ENCODE measurements around the gene DTNBP1. TPM values are rescaled to one million over a fixed set of nuclear protein-coding genes. Genes with fewer than 3 reads are reported as not detected.

The DTNBP1 gene
- total RNA-seq, 2 donors from 2014 or later: 11.5 to 30.8 TPM

DNA sequence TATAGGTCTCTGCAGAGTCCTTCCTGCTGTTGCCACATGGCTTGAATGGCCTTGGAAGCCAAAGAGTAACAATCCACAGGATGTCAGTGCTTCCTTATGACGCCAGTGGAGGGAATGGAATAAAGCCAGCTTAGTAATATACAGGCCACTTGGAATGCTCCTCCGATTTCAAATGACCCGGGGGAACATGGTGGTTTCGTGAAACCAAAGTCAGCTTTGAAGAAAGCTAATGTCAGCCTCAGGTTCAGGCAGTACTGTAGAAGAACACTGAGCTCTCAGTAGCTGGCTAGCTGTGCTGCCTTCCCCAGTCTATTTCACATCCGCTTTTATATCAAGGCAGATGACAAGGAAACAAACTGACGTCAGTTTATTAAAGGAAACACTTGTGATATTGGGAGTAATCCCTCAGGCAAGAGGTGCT lies 189.1 kb downstream of the DTNBP1 start:
- Histone ChIP-seq H3K36me3 (no peaks in the 10 kb centered on the region), H3K9me3 (no peaks in the 10 kb centered on the region), H3K4me1 (ENCODE audit: control insufficient read depth in 1 of 2, low read depth in 2 of 2) (peaks cover 24 to 61% of the 10 kb centered on the region in 2 donors), H3K27me3 (replicated peaks; ENCODE audit: insufficient read depth) (no peaks in the 10 kb centered on the region), H3K27ac (peak overlapping the region in 1 of 2 donors; percentile 90), H3K4me3 (no peak overlapping the region)
- TF ChIP-seq, protein P1, sequence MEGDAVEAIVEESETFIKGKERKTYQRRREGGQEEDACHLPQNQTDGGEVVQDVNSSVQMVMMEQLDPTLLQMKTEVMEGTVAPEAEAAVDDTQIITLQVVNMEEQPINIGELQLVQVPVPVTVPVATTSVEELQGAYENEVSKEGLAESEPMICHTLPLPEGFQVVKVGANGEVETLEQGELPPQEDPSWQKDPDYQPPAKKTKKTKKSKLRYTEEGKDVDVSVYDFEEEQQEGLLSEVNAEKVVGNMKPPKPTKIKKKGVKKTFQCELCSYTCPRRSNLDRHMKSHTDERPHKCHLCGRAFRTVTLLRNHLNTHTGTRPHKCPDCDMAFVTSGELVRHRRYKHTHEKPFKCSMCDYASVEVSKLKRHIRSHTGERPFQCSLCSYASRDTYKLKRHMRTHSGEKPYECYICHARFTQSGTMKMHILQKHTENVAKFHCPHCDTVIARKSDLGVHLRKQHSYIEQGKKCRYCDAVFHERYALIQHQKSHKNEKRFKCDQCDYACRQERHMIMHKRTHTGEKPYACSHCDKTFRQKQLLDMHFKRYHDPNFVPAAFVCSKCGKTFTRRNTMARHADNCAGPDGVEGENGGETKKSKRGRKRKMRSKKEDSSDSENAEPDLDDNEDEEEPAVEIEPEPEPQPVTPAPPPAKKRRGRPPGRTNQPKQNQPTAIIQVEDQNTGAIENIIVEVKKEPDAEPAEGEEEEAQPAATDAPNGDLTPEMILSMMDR (IDR thresholded peaks at IDR 0.05): no peak
- ATAC-seq (ENCODE audit: insufficient number of reproducible peaks, low FRiP score, low read depth) (peak; percentile 40), DNase-seq (ENCODE audit: low spot score) (no peak)

DNA sequence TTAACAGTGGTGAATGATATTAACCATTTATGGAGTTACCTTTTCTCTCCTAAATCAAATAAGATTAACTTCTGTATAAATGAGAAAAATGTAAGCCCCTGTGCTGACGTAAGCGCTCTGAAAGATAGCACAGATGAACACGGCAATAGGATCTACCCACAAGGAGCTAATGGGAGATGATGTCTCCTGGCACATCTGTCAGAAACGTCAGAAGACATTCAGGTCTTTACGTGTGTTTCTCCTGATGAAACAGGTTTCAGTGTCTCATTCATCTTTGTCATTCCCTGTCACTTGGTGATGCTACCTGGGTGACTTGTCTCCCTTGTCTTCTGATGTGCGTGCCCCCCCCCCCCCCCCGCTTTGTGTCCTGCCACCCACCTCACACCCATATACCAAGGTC lies 189.7 kb downstream of the DTNBP1 start:
- peak overlapping the region; percentile 6 to 90 for H3K27ac ChIP-seq
- DNase-seq (ENCODE audit: low spot score) (no peak), ATAC-seq (ENCODE audit: insufficient number of reproducible peaks, low FRiP score, low read depth) (no peak)
- H3K4me3 ChIP-seq: no peak overlapping the region
- no peaks in the 10 kb centered on the region for H3K27me3 ChIP-seq (replicated peaks; ENCODE audit: insufficient read depth)
- no peaks in the 10 kb centered on the region for H3K9me3 ChIP-seq
- TF ChIP-seq, protein P1 (IDR thresholded peaks at IDR 0.05): no peak
- H3K4me1 ChIP-seq (ENCODE audit: control insufficient read depth in 1 of 2, low read depth in 2 of 2): peaks cover 24 to 60% of the 10 kb centered on the region in 2 donors
- H3K36me3 ChIP-seq: no peaks in the 10 kb centered on the region
